ENCODE measurements around the gene ST6GALNAC4.

DNA sequence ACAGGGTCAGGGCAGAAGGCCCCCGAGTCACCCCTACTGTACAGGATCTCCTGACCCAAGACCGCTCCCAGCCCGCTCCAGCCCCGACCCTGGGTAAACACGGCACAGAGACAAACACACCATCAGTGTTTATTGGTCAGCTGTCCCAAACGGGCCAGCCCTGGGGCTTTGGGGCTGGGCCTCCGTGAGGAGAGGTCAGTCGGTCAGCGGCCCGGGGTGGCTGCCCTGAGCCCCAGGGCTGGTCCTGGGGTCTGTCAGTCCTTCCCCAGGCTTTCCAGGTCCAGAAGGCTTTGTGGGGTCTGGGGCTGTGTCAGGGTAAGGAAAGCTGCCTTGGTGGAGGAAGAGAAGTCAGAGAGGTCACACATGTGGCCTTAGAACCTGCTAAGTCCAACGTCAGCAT is 18.1 kb upstream of the ST6GALNAC4 start:
- TF ChIP-seq, protein P1, sequence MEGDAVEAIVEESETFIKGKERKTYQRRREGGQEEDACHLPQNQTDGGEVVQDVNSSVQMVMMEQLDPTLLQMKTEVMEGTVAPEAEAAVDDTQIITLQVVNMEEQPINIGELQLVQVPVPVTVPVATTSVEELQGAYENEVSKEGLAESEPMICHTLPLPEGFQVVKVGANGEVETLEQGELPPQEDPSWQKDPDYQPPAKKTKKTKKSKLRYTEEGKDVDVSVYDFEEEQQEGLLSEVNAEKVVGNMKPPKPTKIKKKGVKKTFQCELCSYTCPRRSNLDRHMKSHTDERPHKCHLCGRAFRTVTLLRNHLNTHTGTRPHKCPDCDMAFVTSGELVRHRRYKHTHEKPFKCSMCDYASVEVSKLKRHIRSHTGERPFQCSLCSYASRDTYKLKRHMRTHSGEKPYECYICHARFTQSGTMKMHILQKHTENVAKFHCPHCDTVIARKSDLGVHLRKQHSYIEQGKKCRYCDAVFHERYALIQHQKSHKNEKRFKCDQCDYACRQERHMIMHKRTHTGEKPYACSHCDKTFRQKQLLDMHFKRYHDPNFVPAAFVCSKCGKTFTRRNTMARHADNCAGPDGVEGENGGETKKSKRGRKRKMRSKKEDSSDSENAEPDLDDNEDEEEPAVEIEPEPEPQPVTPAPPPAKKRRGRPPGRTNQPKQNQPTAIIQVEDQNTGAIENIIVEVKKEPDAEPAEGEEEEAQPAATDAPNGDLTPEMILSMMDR (IDR thresholded peaks at IDR 0.05 in 2 of 3, conservative IDR thresholded peaks at IDR 0.05 in 1 of 3; ENCODE audit: insufficient read depth in 2 of 3, low read depth in 1 of 3, low read length in 3 of 3), result no peak
- TF ChIP-seq FOXM1 (IDR thresholded peaks at IDR 0.05; ENCODE audit: low read depth), result no peak
- TF ChIP-seq FOXM1 (CRISPR knock-in tag; IDR thresholded peaks at IDR 0.05; ENCODE audit: low read depth), result no peak
- TF ChIP-seq CBX3 (IDR thresholded peaks at IDR 0.05; ENCODE audit: borderline replicate concordance in 1 of 2, low read length in 2 of 2), result no peak
- no peak for TF ChIP-seq RBBP5 (IDR thresholded peaks at IDR 0.05; ENCODE audit: borderline replicate concordance, insufficient read depth, low read length, poor library complexity, severe bottlenecking)
